Heart right ventricle (tissue), 16 donors: ENCODE results near the gene CHID1. TPM values are rescaled to one million over a fixed set of nuclear protein-coding genes. Genes with fewer than 3 reads are reported as not detected.
A peak's percentile ranks its signal among the peaks of the same experiment; 100 is the strongest.

Experiments used
- ATAC-seq, 8 donors: fragments of 200-7000 bp; cut with Tn5 transposase; one replicate each; pipeline ENCODE4 v1.9.1; 2020; ENCODE audit warnings: mild to moderate bottlenecking in 8 of 8, moderate library complexity in 8 of 8, moderate number of reproducible peaks in 1 of 8
- DNase-seq, 2 donors: peaks; one replicate each; pipeline ENCODE4 v3.0.0-alpha.2; 2020
- H3K27ac ChIP-seq, 10 donors: fragments of 200-600 bp; sonication (generic) in 2 of 10; one replicate each; pipeline versions ENCODE4 v1.5.0 to v1.8.0; 2020 to 2022; ENCODE audit warnings: mild to moderate bottlenecking in 3 of 10
- H3K27me3 ChIP-seq, 7 donors: fragments of 200-600 bp; one replicate each; pipeline ENCODE4 v1.8.0; 2021 to 2022; ENCODE audit warnings: mild to moderate bottlenecking in 2 of 7
- H3K36me3 ChIP-seq, 9 donors: fragments of 200-600 bp; sonication (generic) in 1 of 9; one replicate each; pipeline versions ENCODE4 v1.5.0 to v1.8.0; 2020 to 2022; ENCODE audit warnings: mild to moderate bottlenecking in 2 of 9
- H3K4me1 ChIP-seq, 9 donors: fragments of 200-600 bp; sonication (generic) in 1 of 9; one replicate each; pipeline versions ENCODE4 v1.5.0 to v1.8.0; 2020 to 2022; ENCODE audit warnings: mild to moderate bottlenecking in 4 of 9
- H3K4me3 ChIP-seq, 10 donors: fragments of 200-600 bp; sonication (generic) in 2 of 10; one replicate each; pipeline versions ENCODE4 v1.5.0 to v1.8.0; 2020 to 2022; ENCODE audit warnings: mild to moderate bottlenecking in 7 of 10, moderate library complexity in 2 of 10
- H3K9me3 ChIP-seq, 11 donors: fragments of 200-600 bp in 10 of 11; sonication (generic) in 2 of 11; one replicate each; pipeline versions ENCODE4 v1.5.0 to v1.8.0; 2013 to 2022; ENCODE audit warnings: mild to moderate bottlenecking in 2 of 11, control low read depth in 1 of 11, moderate library complexity in 1 of 11
- WGBS, 2 donors: extraction: QIAGEN DNeasy Blood & Tissue Kit; methylation state at CpG; one replicate each; pipeline ENCODE4 v1.1.7; 2013; ENCODE audit warnings: inconsistent platforms in 1 of 2; 5-methylcytosine and 5-hydroxymethylcytosine counted together
- intact Hi-C, 10 donors: fragments of 100-400 bp; cut with DNase I; formaldehyde crosslinking; loops; one replicate each; pipeline versions ENCODE4 v1.11.1 to v1.14.2; 2022
- polyA plus RNA-seq, 2 donors: library from polyadenylated mRNA; stranded (reverse); fragments of 200-250 nt; gene quantifications; one replicate each; pipeline ENCODE4 v1.2.3, GENCODE V29; 2013
- total RNA-seq, 10 donors: library from RNA; stranded (reverse); fragmentation: NEBNext Ultra II Directional in 3 of 10; extraction: Animal tissue kit (Norgen Biotek cat#: 25700) in 3 of 10; gene quantifications; one replicate each; pipeline versions ENCODE4 v1.2.1 to v1.2.4, GENCODE V29; 2021 to 2023
- TF ChIP-seq, protein P1 (sequence below), 9 donors: fragments of 200-600 bp; sonication (generic) in 2 of 9; IDR thresholded peaks; one replicate each; pipeline versions ENCODE4 v1.5.0 to v1.8.0; 2021 to 2022; ENCODE audit warnings: antibody characterized with exemption in 9 of 9, mild to moderate bottlenecking in 5 of 9, moderate library complexity in 1 of 9
- donor health status: Arrhythmogenic right ventricular cardiomyopathy.
- donor health status: ischemic (EF 13 %, LVEDD 7.1; RV severe dilation, severe dysfunction).
- donor health status: healthy with polysubstance abuse.
- donor health status: DM: no; HTN: yes; CAD: no.
- donor health status: DM: no; HTN: no; CAD: no.
- donor health status: ischemic (EF 25% LVEDD 6.9; RV normal size, moderate dysfunction).
- donor health status: ischemic (EF 25% LVEDD 5.7; RV mildly dilated, moderate dysfunction).
- donor health status: healthy.
- donor health status: DM: yes; HTN: yes; CAD: no.
- donor health status: Ischemic cardiomyopathy.
- donor health status: ischemic (EF 35%, LVEDD 5.7; RV mildly dilated, moderate dysfunction).
- donor health status: nonischemic (EF 11% LVEDD 7.7; RV severe dilation, severe dysfunction).
- donor health status: DM: yes; HTN: yes; CAD: no.
- donor health status: PGD.
- donor health status: ischemic (EF 29% LVEDD 5.4; RV normal size, mild dysfunction).
- donor health status: nonischemic (EF 23%, LVEDD 6.1; RV moderate dilation, normal function).

Gene CHID1
- total and polyA plus RNA-seq, 12 donors = 40.1 to 75.2 (median 57.5) TPM

DNA sequence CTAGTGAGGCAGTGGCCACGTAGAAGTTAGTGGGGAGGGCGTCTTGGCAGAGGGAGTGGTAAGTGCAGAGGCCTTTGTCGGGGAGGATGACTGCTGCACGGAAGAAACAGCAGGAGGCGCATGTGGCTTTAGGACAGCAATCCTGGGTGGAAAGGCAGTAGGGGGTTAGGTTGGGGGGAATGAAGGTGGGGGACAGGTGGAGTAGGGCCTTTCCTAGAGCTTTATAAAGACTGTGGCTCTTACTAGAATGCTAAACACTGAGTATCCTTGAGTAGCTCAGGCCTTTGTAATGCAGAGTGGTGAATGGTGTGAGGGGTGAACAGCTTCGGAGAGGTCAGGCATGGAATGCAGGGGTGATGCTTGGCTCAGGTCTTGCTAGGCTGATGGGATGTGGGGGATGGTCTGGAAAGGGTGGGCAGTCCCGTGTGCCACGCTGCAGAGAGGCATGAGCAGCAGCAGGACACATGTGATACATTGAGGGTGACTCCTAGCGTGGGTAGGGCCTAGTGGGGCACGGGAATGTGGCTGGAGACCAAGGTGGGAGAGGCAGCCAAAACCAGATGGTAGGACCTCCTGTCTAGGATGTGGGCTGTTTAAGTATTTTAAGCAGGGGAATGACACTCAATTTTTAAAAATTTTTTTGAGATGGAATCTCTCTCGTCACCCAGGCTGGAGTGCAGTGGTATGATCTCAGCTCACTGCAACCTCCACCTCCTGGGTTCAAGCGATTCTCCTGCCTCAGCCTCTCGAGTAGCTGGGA lies 34.3 kb upstream of the CHID1 start:
- ATAC-seq (peak in 1 of 8 donors; percentile 41), DNase-seq (no peak)
- Histone ChIP-seq H3K4me3 (no peak overlapping the region), H3K36me3 (peaks cover 0 to 55% (median 6%) of the 10 kb centered on the region in 9 donors), H3K4me1 (peaks cover 2 to 43% (median 27%) of the 10 kb centered on the region in 9 donors), H3K27ac (no peak overlapping the region), H3K27me3 (no peaks in the 10 kb centered on the region), H3K9me3 (peaks cover 0 to 13% (median 5%) of the 10 kb centered on the region in 11 donors)
- TF ChIP-seq, protein P1, sequence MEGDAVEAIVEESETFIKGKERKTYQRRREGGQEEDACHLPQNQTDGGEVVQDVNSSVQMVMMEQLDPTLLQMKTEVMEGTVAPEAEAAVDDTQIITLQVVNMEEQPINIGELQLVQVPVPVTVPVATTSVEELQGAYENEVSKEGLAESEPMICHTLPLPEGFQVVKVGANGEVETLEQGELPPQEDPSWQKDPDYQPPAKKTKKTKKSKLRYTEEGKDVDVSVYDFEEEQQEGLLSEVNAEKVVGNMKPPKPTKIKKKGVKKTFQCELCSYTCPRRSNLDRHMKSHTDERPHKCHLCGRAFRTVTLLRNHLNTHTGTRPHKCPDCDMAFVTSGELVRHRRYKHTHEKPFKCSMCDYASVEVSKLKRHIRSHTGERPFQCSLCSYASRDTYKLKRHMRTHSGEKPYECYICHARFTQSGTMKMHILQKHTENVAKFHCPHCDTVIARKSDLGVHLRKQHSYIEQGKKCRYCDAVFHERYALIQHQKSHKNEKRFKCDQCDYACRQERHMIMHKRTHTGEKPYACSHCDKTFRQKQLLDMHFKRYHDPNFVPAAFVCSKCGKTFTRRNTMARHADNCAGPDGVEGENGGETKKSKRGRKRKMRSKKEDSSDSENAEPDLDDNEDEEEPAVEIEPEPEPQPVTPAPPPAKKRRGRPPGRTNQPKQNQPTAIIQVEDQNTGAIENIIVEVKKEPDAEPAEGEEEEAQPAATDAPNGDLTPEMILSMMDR (IDR thresholded peaks at IDR 0.05) = no peak
- WGBS, 2 donors = 75 to 84% methylated on average over 13 of the region's 13 CpGs
- intact Hi-C loops = no loop called here

- Histone ChIP-seq H3K27me3 (no peaks in the 10 kb centered on the region), H3K36me3 (peaks cover 0 to 42% (median 6%) of the 10 kb centered on the region in 9 donors), H3K4me1 (peaks cover 2 to 61% (median 34%) of the 10 kb centered on the region in 9 donors), H3K9me3 (no peaks in the 10 kb centered on the region), H3K27ac (peak overlapping the region in 1 of 10 donors; percentile 47), H3K4me3 (no peak overlapping the region)
- WGBS, 2 donors = 73 to 85% methylated on average over 9 of the region's 9 CpGs
- ATAC-seq (peak in 1 of 8 donors; percentile 78), DNase-seq (no peak)
- intact Hi-C loops = no loop called here
- TF ChIP-seq, protein P1 (IDR thresholded peaks at IDR 0.05) = no peak
Measured at GRCh38 chr11:942823-943222, 32.2 kb upstream of the CHID1 start.

GRCh38 chr11:940496-941135 lies 30.0 kb upstream of the CHID1 start:
- Histone ChIP-seq H3K36me3 (peaks cover 0 to 26% (median 5%) of the 10 kb centered on the region in 9 donors), H3K4me3 (peak overlapping the region in 1 of 10 donors; percentile 2), H3K27me3 (no peaks in the 10 kb centered on the region), H3K9me3 (no peaks in the 10 kb centered on the region), H3K4me1 (peaks cover 2 to 70% (median 41%) of the 10 kb centered on the region in 9 donors), H3K27ac (peak overlapping the region in 3 of 10 donors; percentile 27 to 47 (median 28))
- ATAC-seq (peak in 6 of 8 donors; percentile 38 to 67 (median 48)), DNase-seq (no peak)
- intact Hi-C loops = no loop called here
- TF ChIP-seq, protein P1 (IDR thresholded peaks at IDR 0.05) = no peak
- 54 to 55% methylated on average over 11 of the region's 11 CpGs for WGBS, 2 donors

DNA sequence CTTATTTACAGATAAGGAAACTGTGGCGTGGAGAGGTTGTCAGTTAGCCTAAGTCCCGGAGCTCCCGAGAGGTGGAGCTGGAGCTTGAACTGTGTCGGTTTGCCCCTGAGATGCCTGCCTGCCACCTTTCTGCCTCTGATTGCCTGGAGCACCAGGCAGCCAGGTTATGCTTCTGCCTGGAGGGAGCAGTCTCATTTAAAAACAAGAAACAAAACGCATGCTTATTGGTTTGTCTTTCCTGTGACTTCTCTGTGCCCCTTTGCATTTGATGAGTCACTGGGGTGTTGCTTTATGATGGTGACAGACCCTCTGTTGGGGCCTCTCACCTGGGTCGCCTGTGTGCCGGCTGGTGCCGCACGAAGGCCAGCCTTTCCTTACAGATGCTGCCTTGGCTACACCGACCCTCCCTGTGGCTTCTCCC lies 27.2 kb upstream of the CHID1 start:
- DNase-seq (no peak), ATAC-seq (no peak)
- TF ChIP-seq, protein P1 (IDR thresholded peaks at IDR 0.05) = no peak
- Histone ChIP-seq H3K4me1 (peaks cover 6 to 82% (median 56%) of the 10 kb centered on the region in 9 donors), H3K27ac (peak overlapping the region in 1 of 10 donors; percentile 36), H3K27me3 (no peaks in the 10 kb centered on the region), H3K9me3 (no peaks in the 10 kb centered on the region), H3K36me3 (peaks cover 0 to 10% (median 0%) of the 10 kb centered on the region in 9 donors), H3K4me3 (no peak overlapping the region)
- WGBS, 2 donors = 79% methylated on average over 10 of the region's 10 CpGs
- intact Hi-C loops = loop anchor here in 1 of 10 donors (10.0 kb wide), 1 partner anchor 117 kb away; no protein-coding TSS in a partner anchor
